GM12801 (cell line): ENCODE measurements around the gene NLGN1.

ENCODE experiments used
- CTCF ChIP-seq: IDR thresholded peaks from one replicate; pipeline ENCODE4 v1.5.1; 2011; ENCODE audit warnings: control low read depth; ENCODE audit not compliant: insufficient read length; ENCODE audit errors: extremely low read depth

NLGN1 gene

GRCh38 chr3:173823911-173824460 is 426.4 kb downstream of the NLGN1 start:
- no peak for TF ChIP-seq CTCF

GRCh38 chr3:173825730-173826129 is 428.2 kb downstream of the NLGN1 start:
- TF ChIP-seq CTCF, result no peak

GRCh38 chr3:173826416-173826815 is 428.9 kb downstream of the NLGN1 start:
- TF ChIP-seq CTCF, result no peak

- no peak for TF ChIP-seq CTCF
Measured at GRCh38 chr3:173826901-173827609, 429.5 kb downstream of the NLGN1 start.

- no peak for TF ChIP-seq CTCF
Measured at GRCh38 chr3:173838644-173839043, 441.1 kb downstream of the NLGN1 start.

GRCh38 chr3:173839859-173840258 is 442.3 kb downstream of the NLGN1 start:
- TF ChIP-seq CTCF, result no peak

GRCh38 chr3:173841334-173841733 is 443.8 kb downstream of the NLGN1 start:
- no peak for TF ChIP-seq CTCF
